ENCODE results near the gene EML1. TPM values are rescaled to one million over a fixed set of nuclear protein-coding genes. Genes with fewer than 3 reads are reported as not detected.
A peak's percentile ranks its signal among the peaks of the same experiment; 100 is the strongest.

EML1 gene
- total and polyA plus RNA-seq, 2 of the 13 experiments (the other 11 are each of a cell fraction or from before 2014, with no cell fraction given): 0.59 to 1.7 TPM

- Histone ChIP-seq H3K4me2 (ENCODE audit: low read depth, low read length) (no peak overlapping the region), H3K9me3 (ENCODE audit: low read length) (no peaks in the 10 kb centered on the region), H3K27me3 (ENCODE audit: control insufficient read depth in 1 of 2, insufficient read depth in 2 of 2, low read length in 2 of 2) (peaks cover 6 to 76% of the 10 kb centered on the region in 2 experiments; a peak in 3 of 5 replicates), H4K20me1 (ENCODE audit: insufficient read depth, low read length) (no peaks in the 10 kb centered on the region), H3K27ac (ENCODE audit: extremely low read length, insufficient read depth, low read length) (no peak overlapping the region), H3K36me3 (replicated peaks in 1 of 2; ENCODE audit: control insufficient read depth in 1 of 2, insufficient read depth in 2 of 2, low read length in 2 of 2) (no peaks in the 10 kb centered on the region), H2AFZ (ENCODE audit: low read length) (no peak overlapping the region), H3K4me3 (replicated peaks in 1 of 3; ENCODE audit: insufficient read depth in 1 of 3, low read depth in 2 of 3, low read length in 3 of 3) (no peak overlapping the region), H3K4me1 (ENCODE audit: insufficient read depth, low read length) (peaks cover 6% of the 10 kb centered on the region; the same call in 1 of the 2 replicates), H3K9ac (ENCODE audit: insufficient read depth, low read depth, low read length) (no peak overlapping the region), H3K79me2 (ENCODE audit: insufficient read depth, low read length) (no peaks in the 10 kb centered on the region)
- DNase-seq (ENCODE audit: low spot score): peak; percentile 24
- POLR2A ChIA-PET: no interaction called here
- WGBS (ENCODE audit: low lambda C conversion rate): 26% methylated on average over 8 of the region's 21 CpGs
- no peak for FAIRE-seq
- CTCF ChIA-PET (ENCODE audit: low intra/inter-chr PET ratio, low total read pairs): no interaction called here
- BruUV-seq (replicated peaks): no TSS peak
- 0 out of 2 replicates have a peak, but pooled peaks have one; percentile 3 for TF ChIP-seq USF2 (IDR thresholded peaks at IDR 0.05; ENCODE audit: low read depth, low read length)
- TF ChIP-seq USF2 (CRISPR knock-in tag; IDR thresholded peaks at IDR 0.05; ENCODE audit: borderline replicate concordance): no peak
- peak; percentile 55; the same call in 1 of the 2 replicates for TF ChIP-seq ZFX (CRISPR knock-in tag; IDR thresholded peaks at IDR 0.05; ENCODE audit: low read depth)
- TF ChIP-seq FOSL2 (CRISPR knock-in tag; IDR thresholded peaks at IDR 0.05): peak; percentile 92
- peak; percentile 84 for TF ChIP-seq HNRNPL (IDR thresholded peaks at IDR 0.05; ENCODE audit: low read depth, low read length)
- peak; percentile 87 for TF ChIP-seq ZNF768 (CRISPR knock-in tag; IDR thresholded peaks at IDR 0.05)
- TF ChIP-seq SMARCE1 (IDR thresholded peaks at IDR 0.05; ENCODE audit: borderline replicate concordance): no peak
- 0 out of 2 replicates have a peak, but pooled peaks have one; percentile 1 for TF ChIP-seq CEBPB (IDR thresholded peaks at IDR 0.05; ENCODE audit: borderline replicate concordance, low read depth, low read length)
- TF ChIP-seq MYPOP (CRISPR knock-in tag; IDR thresholded peaks at IDR 0.05): no peak
- in situ Hi-C loops (cut with HindIII; ENCODE audit: extremely low pct_ligation_motif_present, low pct_unique_long_range_greater_than_20kb) (no loop called here), intact Hi-C loops (cut with micrococcal nuclease; ENCODE audit: unreplicated experiment) (no loop called here)
- peak; percentile 77 for ATAC-seq
Observed at GRCh38 chr14:99755629-99756603, 37.3 kb upstream of the EML1 start.
